Measurements from ENCODE around the gene TMED6.

TMED6 gene

GRCh38 chr16:69350536-69351133 is 951 bp downstream of the TMED6 start:
- no peak for DNase-seq

DNA sequence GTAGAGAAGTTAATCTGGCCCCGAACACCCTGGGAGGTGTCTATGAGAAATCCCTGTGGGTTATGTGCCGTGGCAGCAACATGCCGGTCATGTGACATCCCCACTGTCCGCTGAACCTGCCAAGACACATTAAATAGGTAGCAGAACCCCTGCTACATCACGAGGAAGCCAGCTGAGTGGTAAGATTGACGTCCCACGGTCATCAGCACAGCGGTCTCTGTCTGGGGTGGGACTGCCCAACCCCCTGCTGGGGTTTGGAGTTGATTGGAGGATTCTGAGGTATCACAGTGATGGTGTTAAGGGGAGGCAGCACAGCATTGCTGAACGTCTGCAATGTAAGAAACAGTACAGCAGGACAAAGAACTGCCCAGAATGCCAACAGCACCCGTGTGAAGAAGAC is 2.0 kb downstream of the TMED6 start:
- no peak for DNase-seq

GRCh38 chr16:69348222-69348621 is 3.4 kb downstream of the TMED6 start:
- no peak for DNase-seq

DNA sequence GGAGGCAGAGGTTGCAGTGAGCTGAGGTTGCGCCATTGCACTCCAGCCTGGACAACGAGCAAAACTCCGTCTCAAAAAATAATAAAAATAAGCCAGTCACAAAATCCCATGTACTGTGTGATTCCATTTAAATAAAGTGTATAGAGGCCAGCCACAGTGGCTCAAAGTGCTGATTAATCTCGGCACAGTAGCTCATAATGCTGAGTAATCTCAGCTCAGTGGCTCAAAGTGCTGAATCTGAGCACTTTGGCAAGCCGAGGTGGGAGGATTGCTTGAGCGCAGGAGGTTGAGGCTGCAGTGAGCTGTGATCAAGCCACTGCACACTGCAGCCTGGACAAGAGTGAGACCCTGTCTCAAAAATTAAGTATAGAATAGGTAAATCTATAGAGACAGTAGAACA is 4.9 kb downstream of the TMED6 start:
- DNase-seq: no peak

- DNase-seq: no peak
These were observed 5.7 kb downstream of the TMED6 start for GRCh38 chr16:69345923-69346322.

DNA sequence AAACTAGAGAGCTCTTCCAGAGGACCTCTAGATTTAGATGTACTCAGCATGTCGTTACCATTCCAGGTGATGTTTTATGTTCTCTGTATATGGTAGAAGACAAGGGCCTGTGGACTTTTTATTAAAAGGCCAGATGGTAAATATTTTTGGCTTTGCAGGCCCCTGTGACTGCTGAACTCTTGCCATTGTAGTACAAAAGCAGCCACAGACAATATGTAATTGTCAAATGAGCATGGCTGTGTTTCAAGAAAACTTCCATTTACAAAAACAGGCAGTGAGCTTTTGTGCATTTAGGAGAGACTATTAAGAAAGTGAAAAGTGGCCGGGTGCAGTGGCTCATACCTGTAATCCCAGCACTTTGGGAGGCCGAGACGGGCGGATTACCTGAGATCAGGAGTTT is 7.4 kb downstream of the TMED6 start:
- no peak for DNase-seq

GRCh38 chr16:69340095-69340644 is 11.4 kb downstream of the TMED6 start:
- DNase-seq: no peak

- peak; percentile 90 for DNase-seq
These were observed 12.1 kb downstream of the TMED6 start, which contains the start of the genes COG8 and NIP7 for GRCh38 chr16:69339289-69340094. Gene COG8, minus strand, starts transcription at chr16:69339564. Its CDS starts 12 bp downstream, at chr16:69339552. Gene NIP7, plus strand, starts transcription at chr16:69339772. Its CDS starts 58 bp downstream, at chr16:69339830.

DNA sequence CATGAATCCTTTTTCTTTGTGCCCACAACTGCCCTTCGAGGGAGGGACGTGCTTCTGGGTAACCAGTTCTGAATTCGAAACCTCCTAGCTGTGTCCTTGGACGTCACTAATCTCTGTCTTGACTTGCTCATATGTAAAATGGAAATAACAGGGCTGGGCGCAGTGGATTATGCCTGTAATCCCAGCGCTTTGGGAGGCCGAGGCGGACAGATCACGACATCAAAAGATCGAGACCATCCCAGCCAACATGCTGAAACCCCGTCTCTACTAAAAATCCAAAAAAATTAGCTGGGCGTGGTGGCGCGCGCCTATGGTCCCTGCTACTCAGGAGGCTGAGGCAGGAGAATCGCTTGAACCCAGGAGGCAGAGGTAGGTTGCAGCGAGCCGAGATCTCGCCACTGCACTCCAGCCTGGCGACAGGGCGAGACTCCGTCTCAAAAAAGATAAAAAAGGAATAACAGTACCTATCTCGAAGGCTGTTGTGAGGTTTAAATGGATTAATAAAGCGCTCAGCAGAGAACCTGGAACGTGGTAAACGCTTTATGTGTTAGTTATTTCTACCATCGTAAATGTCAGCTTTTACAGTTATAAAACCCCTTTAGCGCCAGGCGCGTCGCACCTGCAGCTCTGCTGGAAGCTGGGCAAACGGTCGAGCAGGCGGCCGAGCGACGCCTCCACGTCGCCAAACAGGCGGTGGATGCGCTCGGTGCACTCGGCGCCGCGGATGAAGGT is 12.9 kb downstream of the TMED6 start:
- DNase-seq: no peak

- DNase-seq: no peak
These were observed 16.9 kb downstream of the TMED6 start for GRCh38 chr16:69334696-69335095.

DNA sequence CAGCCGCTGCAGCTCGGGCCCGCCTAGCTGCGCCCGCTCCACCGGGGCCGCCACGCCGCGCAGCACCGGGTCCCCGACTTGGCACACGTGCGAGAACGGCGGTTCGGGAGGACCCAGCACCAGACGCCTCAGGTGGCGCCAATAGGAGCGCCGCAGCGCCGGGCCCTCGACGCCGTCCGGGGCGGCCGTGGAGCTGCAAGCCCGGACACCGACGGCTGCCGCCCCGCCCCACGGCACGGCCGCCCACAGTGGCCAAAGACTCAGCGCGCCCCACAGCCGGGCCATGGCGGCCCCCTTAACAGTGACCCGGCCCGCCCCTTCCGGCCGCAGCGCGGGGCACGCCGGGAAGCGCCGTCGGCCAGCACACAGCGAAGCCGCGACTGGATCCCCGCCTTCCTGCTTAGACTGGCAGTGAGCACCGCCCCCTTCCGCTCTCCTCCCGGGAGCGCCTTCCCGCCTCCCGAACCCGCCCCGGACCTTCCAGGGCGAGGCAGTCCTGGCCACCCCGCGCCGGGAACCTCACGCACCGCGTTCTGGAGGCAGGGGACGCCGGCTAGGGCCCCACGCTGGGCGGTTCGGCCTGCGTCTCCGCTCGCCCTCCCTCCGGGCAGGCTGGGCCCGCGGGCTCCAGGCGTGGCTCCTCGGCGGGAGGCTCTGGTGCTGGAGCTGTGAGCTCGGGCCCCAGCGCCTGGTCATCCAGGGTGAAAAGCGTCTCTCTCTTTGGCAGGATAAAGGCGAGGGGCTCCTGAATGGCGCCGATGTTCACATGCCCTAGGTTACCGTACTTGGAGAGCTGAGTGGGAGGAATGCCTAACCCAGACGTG is 21.1 kb downstream of the TMED6 start, which contains the start of gene PDF:
Gene PDF, minus strand, starts transcription at position 303 of the 824 bp plus-strand sequence. Its CDS starts 18 bp downstream, at position 285.
- DNase-seq: peak; percentile 84

GRCh38 chr16:69329369-69330285 is 22.0 kb downstream of the TMED6 start:
- DNase-seq: peak; percentile 57

DNA sequence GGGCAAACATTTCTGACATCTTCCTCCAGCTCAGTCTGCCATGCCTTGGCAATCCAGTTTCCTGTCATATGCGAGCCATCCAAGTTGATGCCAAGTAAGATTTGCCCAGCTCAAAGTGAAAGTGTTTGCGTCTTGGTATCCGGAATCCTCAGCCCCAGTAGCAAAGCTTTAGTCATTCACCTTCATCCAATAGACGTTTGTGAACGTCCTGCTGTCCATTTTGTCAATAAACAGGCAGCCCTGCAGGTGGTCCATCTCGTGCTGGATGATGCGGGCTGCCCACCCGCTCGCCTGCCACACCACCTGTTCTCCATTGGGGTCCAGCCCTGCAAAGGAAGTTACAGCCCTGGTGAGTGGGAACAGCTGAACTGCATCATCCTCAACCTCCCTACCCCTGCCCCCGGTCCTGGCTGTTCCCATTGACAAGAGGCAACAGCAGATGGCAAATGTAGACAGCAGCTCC is 22.7 kb downstream of the TMED6 start:
- no peak for DNase-seq

- DNase-seq: no peak
These were observed 23.8 kb downstream of the TMED6 start for GRCh38 chr16:69327585-69328310.

- DNase-seq: no peak
These were observed 25.3 kb downstream of the TMED6 start for GRCh38 chr16:69326172-69326873.

GRCh38 chr16:69325784-69326171 is 25.8 kb downstream of the TMED6 start:
- no peak for DNase-seq

GRCh38 chr16:69324585-69325253 is 26.9 kb downstream of the TMED6 start:
- DNase-seq: no peak

GRCh38 chr16:69324013-69324531 is 27.5 kb downstream of the TMED6 start:
- no peak for DNase-seq

DNA sequence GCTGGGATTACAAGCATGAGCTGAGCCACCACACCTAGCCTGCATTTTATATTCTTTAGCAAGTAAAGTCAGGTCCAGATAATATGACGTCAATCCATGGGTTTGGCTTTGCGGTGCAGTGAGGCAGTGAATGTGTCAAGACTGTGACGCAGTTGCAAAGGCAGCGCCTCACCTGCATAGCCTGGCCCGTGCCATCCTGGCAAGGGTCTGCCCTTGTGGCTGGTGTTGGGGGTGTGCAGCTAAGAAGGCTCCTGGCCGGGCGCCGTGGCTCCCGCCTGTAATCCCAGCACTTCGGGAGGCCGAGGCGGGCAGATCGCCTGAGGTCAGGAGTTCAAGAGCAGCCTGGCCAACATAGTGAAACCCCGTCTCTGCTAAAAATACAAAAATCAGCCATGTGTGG is 28.2 kb downstream of the TMED6 start:
- DNase-seq: no peak
